ENCODE results near the gene ADAMTS8.
A peak's percentile ranks its signal among the peaks of the same experiment; 100 is the strongest.

Gene ADAMTS8, protein sequence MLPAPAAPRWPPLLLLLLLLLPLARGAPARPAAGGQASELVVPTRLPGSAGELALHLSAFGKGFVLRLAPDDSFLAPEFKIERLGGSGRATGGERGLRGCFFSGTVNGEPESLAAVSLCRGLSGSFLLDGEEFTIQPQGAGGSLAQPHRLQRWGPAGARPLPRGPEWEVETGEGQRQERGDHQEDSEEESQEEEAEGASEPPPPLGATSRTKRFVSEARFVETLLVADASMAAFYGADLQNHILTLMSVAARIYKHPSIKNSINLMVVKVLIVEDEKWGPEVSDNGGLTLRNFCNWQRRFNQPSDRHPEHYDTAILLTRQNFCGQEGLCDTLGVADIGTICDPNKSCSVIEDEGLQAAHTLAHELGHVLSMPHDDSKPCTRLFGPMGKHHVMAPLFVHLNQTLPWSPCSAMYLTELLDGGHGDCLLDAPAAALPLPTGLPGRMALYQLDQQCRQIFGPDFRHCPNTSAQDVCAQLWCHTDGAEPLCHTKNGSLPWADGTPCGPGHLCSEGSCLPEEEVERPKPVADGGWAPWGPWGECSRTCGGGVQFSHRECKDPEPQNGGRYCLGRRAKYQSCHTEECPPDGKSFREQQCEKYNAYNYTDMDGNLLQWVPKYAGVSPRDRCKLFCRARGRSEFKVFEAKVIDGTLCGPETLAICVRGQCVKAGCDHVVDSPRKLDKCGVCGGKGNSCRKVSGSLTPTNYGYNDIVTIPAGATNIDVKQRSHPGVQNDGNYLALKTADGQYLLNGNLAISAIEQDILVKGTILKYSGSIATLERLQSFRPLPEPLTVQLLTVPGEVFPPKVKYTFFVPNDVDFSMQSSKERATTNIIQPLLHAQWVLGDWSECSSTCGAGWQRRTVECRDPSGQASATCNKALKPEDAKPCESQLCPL

DNA sequence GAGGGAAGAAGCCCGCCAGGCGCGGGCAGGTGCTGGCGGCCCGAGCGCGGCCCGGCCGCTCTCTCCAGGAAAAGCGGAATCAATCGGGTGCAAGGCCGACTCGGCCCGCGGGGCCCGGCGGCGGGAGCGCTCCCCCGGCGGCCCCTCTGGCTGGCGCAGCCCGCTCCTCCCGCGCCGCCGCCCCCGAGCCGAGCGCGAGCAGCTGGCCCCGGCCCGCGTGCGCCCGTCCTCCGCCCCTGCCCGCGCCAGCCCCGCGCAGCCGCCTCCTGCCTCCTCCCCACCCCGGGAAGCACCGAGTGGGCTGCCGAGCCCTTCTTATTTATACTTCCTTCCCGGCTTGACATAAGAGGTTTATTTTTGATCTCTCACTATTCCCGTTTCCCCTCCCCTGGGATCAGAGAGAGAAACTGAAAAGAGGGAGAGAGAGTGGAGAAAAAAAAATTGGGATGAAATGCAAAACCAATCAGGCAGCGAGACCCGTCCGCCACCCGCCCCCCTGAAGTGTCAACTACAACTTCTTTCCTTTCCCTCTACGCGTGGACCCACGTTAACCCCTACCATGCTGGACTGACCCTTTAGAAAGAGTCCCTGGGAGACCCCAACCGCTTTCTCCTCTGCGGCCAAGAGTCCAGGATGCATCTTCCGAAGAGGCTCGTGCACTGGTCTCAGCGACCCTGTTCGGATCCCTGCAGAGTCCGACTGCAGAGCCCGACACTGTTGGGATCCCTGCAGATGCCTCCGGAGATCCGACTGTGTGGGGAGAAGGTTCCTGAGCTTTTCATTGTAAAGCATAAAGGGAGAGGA is at the start of gene ADAMTS8:
TSS of gene ADAMTS8 (minus strand) at position 294 of the 804 bp plus-strand sequence. CDS start 323 bp downstream, outside the sequence.
- no peak for DNase-seq (ENCODE audit: low read depth)

DNA sequence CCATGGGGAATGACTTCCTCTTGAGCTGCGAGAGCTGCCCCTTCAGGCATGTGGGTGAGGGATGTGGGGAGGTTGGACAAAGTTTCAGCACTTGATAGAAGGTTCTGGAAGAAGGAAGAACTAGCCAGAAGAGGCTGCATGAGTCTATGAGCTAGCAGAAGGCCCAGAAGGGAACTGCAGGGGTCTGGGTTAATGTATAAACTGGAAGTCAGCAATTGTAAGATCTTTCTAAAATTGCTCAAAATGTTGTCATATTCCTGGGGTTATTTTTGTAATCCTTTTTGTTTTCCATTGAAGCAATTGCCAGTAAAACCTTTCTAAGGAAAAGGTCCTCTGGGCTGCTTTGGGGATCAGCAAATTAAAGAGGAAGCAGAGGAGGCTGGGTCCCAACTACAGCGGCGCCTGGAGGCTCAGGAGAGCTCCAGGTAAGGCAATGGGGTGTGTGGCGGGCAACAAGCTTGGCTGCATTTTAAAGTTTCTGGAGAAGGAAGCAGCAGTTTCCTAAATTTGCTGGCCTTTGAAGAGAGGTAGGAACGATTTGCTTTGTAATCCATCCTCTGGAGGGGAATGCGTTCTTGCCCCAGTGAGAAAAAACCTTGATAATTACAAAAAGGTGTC is 49.3 kb upstream of the ADAMTS8 start:
- no peak for DNase-seq (ENCODE audit: low read depth)

DNA sequence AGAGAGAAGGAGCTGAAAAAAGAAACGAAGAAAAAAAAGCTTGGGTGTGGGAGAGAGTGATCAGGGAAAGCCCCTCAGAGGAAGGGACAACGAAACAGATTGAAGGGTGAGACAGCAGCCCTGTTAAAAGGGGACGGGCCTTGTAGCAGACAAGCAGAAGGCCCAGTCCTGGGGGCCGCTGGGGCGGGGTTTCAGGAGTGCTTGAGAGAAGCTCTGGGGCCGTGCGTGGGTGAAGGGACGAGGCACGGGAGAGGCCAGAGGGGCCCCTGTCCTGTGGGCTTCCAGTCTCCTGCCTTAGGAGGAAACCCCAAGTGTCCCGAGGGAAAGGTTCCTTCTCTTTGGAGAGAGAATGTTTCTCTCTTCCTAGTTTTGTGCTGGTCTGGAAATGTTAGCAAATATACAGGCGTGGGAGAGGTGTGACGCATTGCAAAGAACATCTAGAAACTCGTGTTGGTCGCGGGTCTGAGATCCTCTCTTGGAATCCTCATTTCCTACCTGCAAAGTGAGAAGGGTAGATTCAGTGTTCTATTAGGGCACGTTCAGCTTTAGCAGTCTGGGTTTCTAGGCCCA is 48.6 kb upstream of the ADAMTS8 start:
- no peak for DNase-seq (ENCODE audit: low read depth)

DNA sequence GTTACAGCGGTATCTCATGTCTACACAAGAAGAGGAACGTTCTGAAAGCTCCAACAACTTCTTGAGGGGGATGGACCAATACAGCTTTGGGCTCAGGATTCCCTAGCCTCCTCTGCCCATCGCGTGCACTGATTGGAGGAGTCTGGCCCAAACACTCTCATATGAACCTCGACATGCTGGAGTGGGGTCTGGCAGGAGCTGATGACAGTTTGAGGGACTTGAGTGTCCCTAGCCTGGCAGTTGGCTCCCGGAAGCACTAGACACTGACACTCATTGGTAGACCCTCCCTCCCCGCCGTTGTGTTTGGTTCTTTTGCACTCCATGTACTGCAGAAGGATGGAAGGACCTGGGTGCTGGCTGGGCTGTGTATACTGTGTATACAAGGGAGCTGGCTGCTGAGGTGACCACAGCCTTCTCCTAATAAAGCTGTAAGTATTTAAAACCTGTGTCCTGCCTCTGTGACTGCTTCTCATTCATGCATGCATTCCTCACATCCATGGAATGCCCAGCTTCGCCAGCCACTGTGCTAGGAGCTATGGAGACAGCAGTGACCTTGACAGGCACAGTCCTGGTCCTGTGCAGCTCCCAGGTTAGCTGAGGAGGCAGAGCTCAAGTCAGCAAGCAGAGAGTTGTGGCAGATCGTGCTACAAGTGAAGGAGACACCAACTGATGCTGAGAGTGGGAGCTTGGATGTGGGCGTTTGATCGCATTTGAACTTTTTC is 48.0 kb upstream of the ADAMTS8 start:
- no peak for DNase-seq (ENCODE audit: low read depth)

DNA sequence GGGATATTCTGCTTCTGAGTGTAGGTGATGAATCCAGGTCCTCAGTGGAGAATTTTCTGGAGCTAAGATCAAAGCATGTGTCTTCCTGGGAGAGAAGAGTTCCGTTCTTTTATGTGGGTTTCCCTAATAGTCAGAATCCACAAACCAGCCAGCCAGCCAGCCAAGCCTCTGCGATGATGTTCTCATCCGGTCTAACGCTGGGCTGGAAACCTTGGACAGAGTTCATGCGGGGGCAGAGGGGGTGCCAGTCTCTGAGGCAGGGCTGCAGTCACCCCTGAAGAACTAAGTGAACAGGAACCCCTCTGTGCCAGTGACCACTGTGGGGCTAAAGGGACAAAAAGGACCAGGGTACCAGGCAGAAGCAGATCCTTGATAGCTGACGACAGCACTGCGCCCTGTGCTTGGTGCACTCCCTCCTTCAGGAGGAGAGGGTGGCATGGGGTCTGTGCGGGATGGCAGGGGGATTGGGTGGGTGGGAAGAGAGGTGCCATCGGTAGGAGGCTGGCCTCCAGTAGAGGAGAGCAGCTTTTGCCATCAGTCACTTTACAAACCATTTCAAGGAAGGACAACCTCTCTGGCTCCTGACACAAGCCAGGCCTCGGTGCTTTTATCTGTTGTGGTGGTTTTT is 47.1 kb upstream of the ADAMTS8 start:
- no peak for DNase-seq (ENCODE audit: low read depth)

DNA sequence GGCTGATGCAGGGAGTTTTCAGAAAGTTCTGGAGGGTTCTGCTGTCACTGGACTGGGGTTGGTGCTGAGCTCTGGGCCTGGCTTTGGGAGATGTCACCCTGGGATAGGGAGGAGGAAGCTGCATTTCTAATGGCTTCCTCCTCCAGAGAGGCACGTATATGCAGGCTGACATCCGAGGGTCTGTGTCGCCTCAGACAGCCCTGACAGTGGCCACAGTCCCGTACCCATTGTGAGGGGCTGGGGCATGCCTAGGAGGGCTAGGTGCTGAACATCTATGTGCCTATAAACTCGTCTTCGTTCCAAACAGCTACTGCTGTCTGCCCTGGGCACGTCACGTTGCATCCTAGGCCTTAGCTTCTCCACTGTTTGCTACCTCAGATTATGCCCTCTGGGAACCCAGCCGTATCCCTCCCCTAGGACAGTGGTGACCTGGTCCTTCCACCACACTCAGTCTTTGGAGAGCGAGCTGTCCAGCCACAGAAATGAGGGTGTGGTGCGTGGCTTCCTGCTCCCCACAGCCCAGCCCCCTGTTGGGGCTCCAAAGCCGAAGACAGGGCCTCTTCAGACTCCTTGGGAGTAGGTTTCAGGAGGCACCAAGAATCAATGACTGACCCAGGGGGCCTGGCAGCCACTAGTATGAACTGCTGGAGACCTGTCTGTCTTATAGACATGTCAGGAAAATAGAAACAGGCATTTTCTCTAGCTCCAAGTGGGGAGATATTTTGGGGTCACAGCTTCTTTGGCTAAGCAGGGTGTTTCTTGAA is 46.4 kb upstream of the ADAMTS8 start:
- peak; percentile 12 for DNase-seq (ENCODE audit: low read depth)

DNA sequence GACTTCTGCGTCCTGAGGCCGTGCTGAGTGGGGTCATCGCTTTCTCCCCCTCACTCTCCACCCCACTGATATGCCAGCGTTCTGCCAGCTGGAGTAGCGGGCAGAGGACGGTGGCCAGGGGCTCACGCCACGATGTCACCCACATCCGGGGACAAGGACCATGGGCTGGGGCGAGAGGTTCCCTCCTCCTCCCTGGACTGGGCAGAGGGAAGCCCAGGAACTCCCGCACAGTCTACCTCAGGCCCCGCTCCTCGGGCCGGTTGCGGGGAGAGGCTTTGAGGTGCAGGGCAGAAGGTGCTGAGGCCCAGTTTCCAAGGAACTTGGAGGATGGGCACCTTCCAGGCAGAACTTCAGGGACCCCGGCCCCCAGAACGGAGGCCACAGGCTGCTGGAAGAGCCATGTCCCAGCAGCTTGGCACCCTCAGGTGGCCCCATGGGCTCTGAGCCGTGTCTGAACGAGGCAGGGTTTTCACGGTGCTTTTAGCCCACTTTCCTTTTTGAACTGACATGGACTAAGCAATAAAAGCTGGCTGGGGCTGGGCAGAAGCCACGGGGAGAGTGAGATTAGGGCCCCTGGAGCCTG is 45.5 kb upstream of the ADAMTS8 start:
- DNase-seq (ENCODE audit: low read depth), result no peak

DNA sequence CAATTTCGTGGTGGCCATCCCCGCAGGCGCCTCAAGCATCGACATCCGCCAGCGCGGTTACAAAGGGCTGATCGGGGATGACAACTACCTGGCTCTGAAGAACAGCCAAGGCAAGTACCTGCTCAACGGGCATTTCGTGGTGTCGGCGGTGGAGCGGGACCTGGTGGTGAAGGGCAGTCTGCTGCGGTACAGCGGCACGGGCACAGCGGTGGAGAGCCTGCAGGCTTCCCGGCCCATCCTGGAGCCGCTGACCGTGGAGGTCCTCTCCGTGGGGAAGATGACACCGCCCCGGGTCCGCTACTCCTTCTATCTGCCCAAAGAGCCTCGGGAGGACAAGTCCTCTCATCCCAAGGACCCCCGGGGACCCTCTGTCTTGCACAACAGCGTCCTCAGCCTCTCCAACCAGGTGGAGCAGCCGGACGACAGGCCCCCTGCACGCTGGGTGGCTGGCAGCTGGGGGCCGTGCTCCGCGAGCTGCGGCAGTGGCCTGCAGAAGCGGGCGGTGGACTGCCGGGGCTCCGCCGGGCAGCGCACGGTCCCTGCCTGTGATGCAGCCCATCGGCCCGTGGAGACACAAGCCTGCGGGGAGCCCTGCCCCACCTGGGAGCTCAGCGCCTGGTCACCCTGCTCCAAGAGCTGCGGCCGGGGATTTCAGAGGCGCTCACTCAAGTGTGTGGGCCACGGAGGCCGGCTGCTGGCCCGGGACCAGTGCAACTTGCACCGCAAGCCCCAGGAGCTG is 44.8 kb upstream of the ADAMTS8 start:
- no peak for DNase-seq (ENCODE audit: low read depth)

DNA sequence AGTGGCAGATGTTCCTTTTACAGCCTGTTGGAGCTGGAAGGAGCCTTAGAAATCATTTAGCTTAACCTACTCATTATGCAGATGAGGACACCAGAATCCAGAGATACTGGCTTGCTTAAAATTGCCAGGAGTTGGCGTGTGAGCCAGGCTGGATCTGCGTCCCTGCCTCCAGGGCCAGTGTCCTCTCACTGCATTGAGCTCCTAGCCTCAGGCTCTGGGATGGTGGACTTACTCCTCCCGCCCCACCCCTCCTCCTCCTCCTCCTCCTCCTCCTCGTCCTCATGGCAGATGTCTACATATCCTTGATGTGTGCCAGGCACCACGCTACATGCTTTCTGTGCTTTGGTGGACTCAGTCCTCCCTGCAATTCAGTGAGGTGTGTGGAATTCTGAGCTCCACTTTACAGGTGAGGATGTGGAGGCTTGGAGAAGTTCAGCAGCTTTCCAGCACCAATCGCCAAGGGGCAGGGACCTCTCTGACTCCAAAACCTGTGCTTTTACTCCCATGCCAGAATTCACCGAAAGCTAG is 44.1 kb upstream of the ADAMTS8 start:
- no peak for DNase-seq (ENCODE audit: low read depth)

DNA sequence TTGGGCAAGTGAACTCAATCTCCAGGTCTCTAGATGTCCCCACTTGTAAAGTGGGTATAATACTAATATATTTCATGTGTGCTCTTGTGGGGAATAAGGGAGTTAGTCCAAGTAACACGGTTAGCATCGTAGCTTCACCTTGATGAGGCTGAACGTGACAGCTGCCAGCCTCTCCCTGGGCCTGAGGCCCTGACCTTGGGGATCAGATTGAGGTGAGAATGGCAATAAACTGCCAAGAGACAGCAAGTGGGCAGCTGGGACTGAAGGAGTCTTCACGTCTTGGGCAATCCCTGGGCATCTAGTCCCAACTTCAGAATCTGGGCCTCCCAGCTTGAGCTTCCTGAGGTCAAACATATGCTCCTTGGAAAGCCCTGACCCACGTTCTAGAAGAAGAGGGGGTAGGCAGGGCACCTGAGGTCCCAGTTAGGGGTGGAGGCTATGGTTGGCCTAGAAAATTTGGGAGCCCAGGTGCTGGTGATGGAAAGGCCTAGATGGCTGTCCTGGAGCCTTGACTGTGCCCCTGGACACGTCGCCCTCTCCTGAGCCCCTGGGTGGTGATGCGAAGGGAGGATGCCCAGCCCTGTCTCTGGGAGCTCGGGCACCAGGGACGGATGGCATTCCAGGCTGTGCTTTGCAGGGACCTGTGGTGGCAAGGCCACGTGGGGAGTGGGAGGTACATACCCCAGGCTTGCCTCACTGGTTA is 43.5 kb upstream of the ADAMTS8 start:
- no peak for DNase-seq (ENCODE audit: low read depth)

DNA sequence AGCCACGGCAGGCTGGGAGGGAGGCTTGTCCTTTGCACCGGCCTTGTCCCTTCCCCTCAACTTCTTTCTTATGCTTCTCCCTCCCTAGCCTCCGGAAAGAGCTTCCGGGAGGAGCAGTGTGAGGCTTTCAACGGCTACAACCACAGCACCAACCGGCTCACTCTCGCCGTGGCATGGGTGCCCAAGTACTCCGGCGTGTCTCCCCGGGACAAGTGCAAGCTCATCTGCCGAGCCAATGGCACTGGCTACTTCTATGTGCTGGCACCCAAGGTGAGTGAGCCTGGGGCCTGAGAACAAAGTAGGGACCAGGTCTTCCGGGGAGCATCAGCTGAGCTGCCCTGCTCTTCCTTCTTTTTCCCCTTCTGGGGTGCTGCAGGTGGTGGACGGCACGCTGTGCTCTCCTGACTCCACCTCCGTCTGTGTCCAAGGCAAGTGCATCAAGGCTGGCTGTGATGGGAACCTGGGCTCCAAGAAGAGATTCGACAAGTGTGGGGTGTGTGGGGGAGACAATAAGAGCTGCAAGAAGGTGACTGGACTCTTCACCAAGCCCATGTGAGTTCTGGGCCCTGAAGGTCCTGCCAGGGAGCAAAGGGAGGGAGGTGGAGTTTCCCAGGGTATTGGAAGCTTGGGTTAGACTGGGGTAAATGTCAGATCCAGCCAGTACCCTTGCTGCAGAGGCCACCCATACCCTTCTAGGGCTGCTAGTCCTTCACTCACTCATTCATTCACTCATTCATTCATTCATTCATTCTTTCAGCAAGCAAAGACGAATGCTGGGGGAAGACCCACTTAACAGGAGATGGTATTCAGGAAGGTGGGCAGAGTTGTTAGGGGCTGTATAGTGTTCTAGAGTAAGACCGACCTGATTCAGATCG is 42.7 kb upstream of the ADAMTS8 start:
- DNase-seq (ENCODE audit: low read depth), result no peak

DNA sequence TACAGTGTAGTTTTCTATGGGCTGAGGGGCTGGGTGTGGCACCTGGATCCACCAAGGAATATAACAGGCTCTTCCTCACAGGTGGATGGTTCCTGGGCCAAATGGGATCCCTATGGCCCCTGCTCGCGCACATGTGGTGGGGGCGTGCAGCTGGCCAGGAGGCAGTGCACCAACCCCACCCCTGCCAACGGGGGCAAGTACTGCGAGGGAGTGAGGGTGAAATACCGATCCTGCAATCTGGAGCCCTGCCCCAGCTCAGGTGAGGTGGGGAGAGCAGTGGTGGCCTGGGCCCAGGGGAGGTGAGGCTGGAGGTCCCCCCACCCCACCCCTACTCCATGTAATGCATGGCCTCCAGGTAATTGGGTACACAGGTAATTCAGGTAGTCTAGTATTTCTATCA is 40.8 kb upstream of the ADAMTS8 start:
- no peak for DNase-seq (ENCODE audit: low read depth)

DNA sequence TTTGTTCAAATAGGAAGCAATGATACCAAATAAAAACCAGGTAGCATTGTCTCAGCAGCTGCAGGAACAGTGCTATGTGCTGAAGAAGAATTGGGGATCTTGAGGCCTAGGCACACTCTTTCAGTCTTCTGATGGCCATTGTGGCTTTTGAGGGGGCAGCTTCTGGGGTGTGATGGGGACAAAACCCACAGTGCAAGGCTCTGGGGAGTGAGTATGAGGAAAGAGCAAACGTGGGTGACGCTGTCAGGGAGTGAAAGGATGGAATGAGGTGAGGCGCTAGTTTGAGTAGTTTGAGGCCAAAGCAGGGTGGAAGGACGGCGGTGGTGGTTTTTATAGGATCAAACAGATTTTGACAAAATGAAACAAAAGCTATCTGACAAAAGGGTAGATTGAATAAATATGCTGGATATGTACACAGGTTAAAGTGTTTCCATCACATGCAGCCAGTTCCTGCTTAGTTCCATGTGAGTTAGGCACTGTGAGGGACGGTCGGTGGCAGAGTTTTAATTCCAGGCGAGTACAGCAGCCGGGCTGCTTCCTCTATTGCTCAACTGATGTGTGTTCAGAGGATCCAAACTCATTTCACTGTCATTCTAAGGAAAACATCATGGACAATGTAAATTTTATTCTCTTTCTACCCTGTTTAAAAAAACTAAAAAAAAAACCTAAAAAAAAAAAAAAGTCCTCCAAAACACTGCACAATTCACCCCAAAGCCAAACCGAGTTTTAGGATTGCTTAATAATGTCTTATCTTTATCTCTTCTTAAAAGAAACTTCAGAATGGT is 38.9 kb upstream of the ADAMTS8 start:
- DNase-seq (ENCODE audit: low read depth), result no peak

DNA sequence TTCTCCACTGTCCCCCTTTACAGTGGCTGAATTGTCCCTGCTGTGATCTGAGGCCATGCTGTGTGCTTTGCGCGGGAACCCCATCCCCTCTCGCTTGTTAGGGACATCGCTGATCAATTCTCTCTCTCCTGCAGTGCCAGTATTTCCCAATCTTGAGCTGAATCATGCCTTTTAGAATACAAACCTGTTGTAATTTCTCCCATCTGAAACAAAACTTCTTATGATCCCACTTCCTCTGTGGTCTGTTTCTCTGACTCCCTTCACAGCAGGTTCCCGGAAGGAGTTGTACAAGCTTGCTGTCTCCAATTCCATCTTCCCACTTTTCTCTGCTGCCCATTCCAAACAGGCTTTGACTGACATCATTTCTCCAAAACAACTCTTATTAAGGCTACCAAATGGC is 36.9 kb upstream of the ADAMTS8 start:
- no peak for DNase-seq (ENCODE audit: low read depth)

DNA sequence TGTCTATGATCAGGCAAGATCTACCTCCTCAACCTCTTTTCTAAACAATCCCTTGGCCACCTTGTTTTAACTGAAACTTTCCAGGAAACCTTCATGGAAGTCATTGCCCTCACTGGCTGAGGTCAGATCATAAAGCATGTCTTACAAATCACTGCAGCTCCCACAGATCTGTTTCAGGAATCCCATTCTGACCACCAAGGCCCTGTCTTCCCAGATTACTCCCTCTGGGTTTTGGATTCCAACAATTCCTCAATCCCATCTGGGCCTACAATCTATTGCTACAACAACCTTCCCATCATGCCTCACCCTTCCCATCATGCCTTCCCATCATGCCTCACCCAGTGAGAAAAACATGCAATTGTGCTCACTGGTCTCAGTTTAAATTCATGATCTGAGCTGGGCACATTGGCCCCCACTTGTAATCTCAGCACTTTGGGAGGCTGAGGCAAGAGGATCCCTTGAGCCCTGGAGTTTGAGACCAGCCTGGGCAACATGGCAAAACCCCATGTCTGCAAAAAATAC is 35.9 kb upstream of the ADAMTS8 start:
- no peak for DNase-seq (ENCODE audit: low read depth)

DNA sequence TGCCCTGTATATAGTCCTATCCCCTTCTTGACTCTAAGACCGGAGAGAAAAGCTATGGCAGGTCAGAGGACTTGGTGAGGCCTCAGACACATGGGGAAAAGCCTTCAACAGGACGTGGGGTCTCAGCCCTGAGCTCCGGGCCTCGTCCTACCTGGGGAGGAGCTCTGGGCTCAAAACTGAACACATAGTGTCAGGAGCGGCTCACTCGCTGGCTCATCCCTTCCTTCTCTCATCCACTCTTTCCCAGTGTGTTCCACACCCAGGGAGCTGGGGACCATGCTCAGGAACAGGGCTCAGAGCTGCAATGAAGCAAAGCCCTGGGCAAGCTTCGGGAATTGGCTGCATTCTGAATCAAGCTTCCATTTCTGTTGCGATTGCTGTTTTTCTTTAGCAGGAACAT is 34.5 kb upstream of the ADAMTS8 start:
- DNase-seq (ENCODE audit: low read depth), result no peak

Data from CMK (cell line).